HG03571 (cell line): ENCODE data around the gene TFIP11.

Experiments used
- ATAC-seq: cut with Tn5 transposase; IDR thresholded peaks from one replicate; pipeline ENCODE4 v1.9.1; 2021; ENCODE audit not compliant: unreplicated experiment

Gene TFIP11

DNA sequence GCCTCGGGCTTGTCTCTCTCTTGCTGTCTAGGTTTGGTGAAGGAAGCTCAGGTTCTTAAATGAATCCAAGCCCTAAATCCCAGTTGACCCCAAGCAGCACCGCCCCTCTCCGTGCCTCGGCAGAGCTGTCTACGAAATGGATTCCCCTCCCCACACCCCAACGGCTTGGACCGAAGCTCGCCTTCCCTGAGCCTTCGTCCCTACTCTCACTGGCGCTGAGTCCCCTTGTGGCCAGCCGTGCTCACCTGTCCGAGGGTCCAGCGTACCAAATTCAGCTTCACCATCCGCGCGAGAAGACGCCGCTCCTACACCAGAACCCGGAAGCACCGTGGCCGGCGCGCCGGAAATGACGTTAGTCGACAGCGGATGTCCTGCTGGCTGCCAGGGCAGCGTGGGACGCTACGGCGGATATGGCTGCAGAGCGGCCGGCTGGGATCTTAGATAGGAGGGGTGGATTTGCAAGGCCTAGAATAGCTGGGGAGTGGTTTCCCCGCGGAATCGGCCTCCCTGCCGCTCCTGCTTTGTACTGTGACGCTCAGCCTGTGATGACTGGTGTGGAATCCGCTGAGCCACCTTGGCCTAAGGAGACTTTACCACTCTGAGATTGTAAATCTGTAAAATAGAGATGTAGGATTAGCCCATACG is at the start of gene TFIP11:
TFIP11 (minus strand) TSS at position 325 of the 645 bp plus-strand sequence. CDS start 2,201 bp downstream, outside the sequence.
- ATAC-seq, result peak; percentile 88

DNA sequence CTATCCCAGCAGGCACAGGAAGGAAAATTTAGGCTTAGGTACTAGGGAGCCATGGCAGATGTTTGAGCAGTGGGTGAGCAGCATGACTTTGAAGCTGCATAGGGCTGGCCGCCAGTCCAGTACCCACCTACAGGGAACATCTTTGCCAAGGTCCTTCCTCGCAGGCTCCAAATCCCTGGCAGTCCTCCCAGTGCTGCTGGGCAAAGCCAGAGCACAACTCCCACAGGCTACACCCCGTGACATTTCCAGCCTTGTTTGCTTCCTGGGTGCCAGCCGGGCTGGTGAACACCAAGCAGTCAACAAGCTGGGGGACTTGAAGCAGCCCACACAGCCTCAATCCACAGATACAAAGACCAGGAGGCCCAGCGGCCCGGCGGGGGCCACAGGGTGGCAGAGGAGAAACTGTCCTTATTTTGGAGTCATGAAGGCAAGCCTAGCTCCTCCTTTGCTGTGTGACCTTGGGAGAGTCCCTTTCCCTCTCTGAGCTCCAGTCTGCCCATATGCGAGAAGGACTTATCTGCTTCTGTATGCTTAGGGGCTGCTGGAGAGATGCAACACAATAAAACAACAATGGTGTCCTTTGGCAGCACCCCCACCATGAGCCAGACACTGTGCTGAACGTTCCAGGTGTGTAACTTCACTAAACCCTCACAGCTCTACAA is 49.6 kb upstream of the TFIP11 start:
- no peak for ATAC-seq

- ATAC-seq, result no peak
These were observed 47.8 kb upstream of the TFIP11 start for GRCh38 chr22:26559961-26560575.

- no peak for ATAC-seq
These were observed 46.1 kb upstream of the TFIP11 start for GRCh38 chr22:26558248-26558895.

DNA sequence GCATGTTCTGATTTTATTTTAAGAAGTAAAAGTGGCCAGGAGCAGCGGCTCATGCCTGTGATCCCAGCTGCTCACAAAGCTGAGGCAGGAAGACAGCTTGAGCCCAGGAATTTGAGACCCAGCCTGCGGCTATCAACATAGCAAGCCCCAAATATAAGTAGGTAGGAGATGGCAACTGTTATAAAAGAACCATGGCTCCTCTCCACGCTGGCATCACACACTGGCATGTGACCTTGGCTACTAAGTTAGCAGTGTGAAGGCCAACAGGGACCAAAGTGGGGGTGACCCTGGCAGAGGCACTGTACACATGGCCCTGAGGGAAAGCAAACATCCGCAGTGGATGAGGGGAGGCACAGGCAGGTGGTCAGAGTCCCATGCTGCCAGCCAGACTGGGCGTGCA is 44.6 kb upstream of the TFIP11 start:
- no peak for ATAC-seq

- ATAC-seq, result no peak
These were observed 43.2 kb upstream of the TFIP11 start for GRCh38 chr22:26555478-26555877.

- no peak for ATAC-seq
These were observed 42.7 kb upstream of the TFIP11 start for GRCh38 chr22:26554956-26555355.

DNA sequence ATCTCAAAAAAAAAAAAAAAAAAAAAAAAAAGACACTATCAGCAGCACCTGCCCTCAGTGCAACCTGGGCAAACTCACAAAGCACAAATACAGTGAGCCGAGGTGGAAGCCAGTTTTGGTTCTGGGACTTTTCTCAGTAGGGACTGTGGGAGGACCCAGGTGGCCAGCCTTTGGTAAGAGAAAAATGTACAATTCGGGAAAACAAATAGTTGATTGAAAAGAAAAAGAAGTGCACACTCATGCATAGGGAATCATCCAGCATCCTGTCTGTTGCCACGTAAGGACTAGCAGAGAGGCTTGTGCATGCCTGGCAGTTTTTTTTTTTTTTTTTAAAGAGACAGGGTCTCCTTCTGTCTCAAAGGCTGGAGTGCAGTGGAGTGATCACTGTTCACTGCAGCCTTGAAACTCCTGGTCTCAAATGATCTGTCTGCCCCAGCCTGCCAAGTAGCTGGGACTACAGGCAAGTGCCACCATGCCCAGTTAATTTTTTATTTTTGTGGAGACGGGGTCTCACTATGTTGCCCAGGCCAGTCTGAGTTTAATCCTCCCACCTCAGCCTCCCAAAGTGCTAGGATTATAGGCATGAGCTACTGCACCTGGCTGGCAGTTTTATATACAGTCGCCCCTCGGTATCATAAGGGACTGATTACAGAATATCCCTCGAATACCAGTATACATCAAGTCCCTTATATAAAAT is 40.9 kb upstream of the TFIP11 start:
- ATAC-seq, result no peak

DNA sequence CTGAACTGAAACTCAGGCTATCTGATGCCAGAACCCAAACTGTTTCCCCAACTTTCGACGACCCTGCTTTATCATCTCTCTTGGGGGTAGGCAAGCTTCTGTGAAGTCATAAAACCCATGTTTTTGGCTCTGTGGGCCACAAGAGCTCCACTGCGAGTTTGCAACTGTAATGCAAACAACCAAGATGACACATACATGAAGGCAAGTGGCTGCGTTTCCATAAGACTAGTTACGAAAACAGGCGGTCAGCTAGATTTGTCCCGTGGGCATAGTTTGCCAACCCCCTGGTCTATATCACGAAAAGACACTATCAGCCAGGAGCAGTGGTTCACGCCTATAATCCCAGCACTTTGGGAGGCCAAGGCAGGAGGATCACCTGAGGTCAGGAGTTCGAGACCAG is 40.2 kb upstream of the TFIP11 start:
- no peak for ATAC-seq

GRCh38 chr22:26551568-26551967 is 39.3 kb upstream of the TFIP11 start:
- ATAC-seq, result no peak

DNA sequence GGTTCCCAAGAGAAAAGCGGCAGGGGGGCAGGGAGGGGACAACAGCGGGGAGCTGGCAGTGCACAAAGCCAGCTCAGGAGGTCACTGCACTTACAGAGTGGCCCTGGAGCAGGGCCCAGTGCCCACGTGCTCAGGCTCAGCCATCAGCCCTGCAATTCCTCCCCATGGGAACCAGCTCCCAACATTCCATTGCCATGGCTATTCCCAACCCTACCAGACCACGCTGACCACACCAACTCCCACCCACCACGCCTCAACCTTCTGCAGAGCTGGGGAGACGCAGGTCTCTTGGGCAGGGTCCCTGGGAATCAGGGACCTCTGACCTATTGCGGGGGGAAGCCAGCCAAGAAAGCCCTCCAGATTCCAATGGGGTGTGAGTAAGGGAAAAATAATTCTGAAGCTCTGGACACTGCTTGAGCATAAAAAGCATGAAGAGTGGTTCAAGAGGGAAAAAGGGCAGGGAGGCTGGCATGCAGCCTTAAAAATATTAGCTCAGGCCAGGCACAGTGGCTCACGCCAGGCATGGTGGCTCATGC is 38.3 kb upstream of the TFIP11 start:
- ATAC-seq, result no peak

DNA sequence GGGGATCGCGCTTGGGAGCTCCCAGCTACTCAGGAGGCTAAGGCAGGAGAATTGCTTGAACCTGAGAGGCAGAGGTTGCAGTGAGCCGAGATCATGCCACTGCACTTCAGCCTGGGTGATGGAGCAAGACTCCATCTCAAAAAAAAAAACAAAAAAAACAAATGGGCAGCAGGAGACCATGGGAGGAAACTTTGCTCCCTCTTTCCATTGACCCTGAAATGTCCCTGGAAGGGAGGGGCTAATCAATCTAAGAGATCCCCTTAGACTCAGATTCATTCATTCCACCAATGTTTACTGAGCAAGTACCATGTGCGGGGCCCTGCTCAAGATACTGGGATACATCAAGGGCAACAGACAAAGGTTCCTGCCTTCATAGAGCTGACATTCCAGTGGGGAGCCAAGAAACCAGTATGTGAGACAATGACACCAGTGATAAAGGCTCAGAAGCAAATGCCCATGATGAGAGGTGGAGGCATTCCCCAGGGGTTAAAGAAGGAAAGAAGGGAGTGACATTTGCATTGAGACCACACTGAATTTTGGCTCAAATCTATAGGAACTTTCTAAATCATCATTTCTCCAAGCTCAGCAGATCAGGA is 37.7 kb upstream of the TFIP11 start:
- no peak for ATAC-seq

DNA sequence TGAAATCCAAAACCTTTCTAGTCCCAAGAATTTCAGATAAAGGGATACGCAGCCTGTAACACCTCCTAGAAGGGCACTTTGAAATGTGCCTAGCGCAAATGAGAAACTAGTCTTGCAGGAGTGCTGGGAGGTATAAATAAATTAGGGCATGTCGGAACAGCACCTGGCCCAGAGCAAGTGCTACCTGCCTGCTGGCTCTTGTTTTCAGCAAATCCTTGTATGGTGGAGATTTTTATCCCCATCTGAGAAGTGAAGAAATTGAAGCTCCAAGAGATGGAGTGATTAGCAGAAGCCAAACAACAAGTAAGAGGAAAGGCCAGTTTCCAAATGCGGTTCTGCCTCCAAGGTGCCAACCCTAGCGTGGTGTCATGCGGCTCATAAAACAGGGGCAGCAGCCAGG is 36.7 kb upstream of the TFIP11 start:
- no peak for ATAC-seq

DNA sequence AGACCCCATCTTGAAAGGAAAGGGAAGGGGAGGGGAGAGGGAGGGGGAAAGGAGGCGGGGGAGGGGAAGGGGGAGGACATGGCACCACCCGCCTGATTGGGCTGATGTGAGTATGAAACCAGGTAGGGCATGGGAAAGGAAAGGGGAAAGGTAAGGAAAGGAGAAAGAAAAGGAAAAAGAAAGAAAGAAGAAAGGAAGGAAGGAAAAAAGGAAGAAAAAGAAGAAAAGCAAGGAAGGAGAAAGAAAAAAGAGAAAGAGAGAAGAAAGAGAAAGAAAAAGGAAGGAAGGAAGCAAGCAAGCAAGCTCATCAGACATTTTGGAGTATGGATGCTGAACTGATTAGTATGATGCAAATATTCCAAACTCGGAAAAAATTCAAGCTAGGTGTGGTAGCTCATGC is 36.0 kb upstream of the TFIP11 start:
- ATAC-seq, result no peak

DNA sequence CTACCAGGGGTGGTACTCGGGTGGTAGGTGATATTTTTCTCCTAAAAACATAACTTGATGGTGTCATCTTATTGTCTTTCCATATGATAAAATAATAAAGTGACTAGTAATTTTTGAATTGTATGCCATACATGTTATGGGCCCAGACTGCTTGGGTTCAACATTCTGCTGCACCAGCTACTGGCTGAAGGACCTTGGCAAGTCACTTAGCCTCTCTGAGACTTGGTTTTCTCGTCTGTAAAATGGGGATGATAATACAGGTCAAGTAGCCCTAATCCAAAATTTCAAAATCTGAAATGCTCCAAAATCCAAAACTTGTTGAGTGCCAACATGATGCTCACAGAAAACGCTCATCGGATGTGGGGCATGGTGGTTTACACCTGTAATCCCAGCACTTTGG is 35.6 kb upstream of the TFIP11 start:
- ATAC-seq, result no peak

DNA sequence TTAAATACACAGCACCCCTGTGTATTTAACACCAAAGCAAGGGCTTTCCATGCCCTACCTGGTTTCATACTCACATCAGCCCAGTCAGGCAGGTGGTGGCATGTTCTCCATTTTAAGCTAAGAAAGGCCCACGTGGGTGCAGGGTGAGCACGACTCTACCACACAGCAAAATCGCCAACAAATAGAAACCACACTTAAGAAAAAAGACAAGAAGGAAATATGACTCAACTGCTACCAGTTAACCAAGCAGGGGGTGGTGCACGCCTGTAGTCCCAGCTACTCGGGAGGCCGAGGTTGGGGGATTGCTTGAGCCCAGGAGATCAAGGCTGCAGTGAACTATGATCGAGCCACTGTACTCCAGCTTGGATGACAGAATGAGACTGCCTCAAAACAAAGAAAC is 35.2 kb upstream of the TFIP11 start:
- no peak for ATAC-seq

- no peak for ATAC-seq
These were observed 34.0 kb upstream of the TFIP11 start for GRCh38 chr22:26546282-26546681.

GRCh38 chr22:26545827-26546226 is 33.6 kb upstream of the TFIP11 start:
- no peak for ATAC-seq

- ATAC-seq, result no peak
These were observed 33.1 kb upstream of the TFIP11 start for GRCh38 chr22:26545385-26545784.

- no peak for ATAC-seq
These were observed 32.2 kb upstream of the TFIP11 start for GRCh38 chr22:26544489-26544888.

DNA sequence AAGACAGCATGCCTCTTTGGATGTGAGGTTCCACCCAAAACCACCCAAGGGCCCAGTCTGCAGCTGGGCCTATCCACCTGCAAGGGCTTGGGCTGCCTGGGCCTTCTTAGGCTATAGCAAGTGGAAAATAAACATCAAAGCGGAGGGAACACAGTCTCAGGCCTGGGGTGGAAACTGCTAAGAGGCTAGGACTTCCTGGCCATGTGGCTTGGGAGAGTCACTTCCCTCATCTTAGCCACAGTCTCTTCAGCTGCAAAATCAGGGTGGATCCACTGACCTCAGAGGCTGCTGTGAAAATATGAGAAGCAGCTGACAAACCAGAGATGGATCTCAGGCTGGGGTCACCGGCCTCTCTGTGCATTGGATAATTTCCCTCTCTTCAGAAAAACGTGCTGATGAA is 30.6 kb upstream of the TFIP11 start:
- ATAC-seq, result no peak
